Transverse colon (tissue), 4 donors: ENCODE data around the gene GNG3. TPM values are rescaled to one million over a fixed set of nuclear protein-coding genes. Genes with fewer than 3 reads are reported as not detected.

Source experiments
- DNase-seq: peaks from one replicate; pipeline ENCODE4 v3.0.0-alpha.2; 2019
- H3K27ac ChIP-seq, 4 donors: fragments of 200-600 bp; sonication (generic); 2 replicates each; pipeline ENCODE4 v1.5.1; 2016 to 2018; ENCODE audit warnings: inconsistent platforms in 4 of 4
- H3K27me3 ChIP-seq: fragments of 200-600 bp; sonication (generic); 2 replicates; pipeline ENCODE4 v1.5.1; 2017; ENCODE audit warnings: inconsistent platforms
- H3K36me3 ChIP-seq, 4 donors: fragments of 200-600 bp; sonication (generic); 2 replicates each; pipeline ENCODE4 v1.5.1; 2017 to 2019; ENCODE audit warnings: inconsistent platforms in 4 of 4
- H3K4me1 ChIP-seq, 4 donors: fragments of 200-600 bp; sonication (generic); 2 replicates each; pipeline ENCODE4 v1.5.1; 2017 to 2020; ENCODE audit warnings: inconsistent platforms in 4 of 4
- H3K4me3 ChIP-seq, 4 donors: fragments of 200-600 bp; sonication (generic); 1 replicate in 1 of 4; 2 replicates in 3 of 4; pipeline versions ENCODE4 v1.5.1 to v1.6.1; 2017 to 2019; ENCODE audit warnings: inconsistent platforms in 4 of 4
- H3K9me3 ChIP-seq, 2 donors: fragments of 200-600 bp; sonication (generic); 2 replicates each; pipeline ENCODE4 v1.5.1; 2017 to 2019; ENCODE audit warnings: inconsistent platforms in 2 of 2
- EP300 ChIP-seq: sonication (generic); formaldehyde crosslinking; IDR thresholded peaks from one replicate; pipeline ENCODE4 v1.6.1; 2017; ENCODE audit warnings: antibody characterized with exemption, low read depth
- POLR2A ChIP-seq: fragments of 450-650 bp; IDR thresholded peaks from one replicate; pipeline ENCODE4 v1.6.1; 2016; ENCODE audit warnings: antibody characterized with exemption, mild to moderate bottlenecking, moderate library complexity
- POLR2AphosphoS5 ChIP-seq, 3 donors: sonication (generic); formaldehyde crosslinking; IDR thresholded peaks; one replicate each; pipeline ENCODE4 v1.6.1; 2016; ENCODE audit warnings: antibody characterized with exemption in 3 of 3
- WGBS, 2 donors: methylation state at CpG; one replicate each; pipeline ENCODE4 v1.1.5; 2018; ENCODE audit warnings: low coverage in 1 of 2; 5-methylcytosine and 5-hydroxymethylcytosine counted together
- in situ Hi-C, 4 donors: fragments of 200-750 bp; cut with MboI; loops; one replicate each; pipeline versions ENCODE4 v1.15.0 to v1.15.1; 2017; ENCODE audit warnings: low sequenced_read_pairs in 3 of 4, low pct_ligation_motif_present in 1 of 4, low pct_unique_long_range_greater_than_20kb in 1 of 4
- intact Hi-C: fragments of 100-400 bp; cut with DNase I; formaldehyde crosslinking; loops from one replicate; pipeline ENCODE4 v1.15.1; 2023; ENCODE audit warnings: low total_unique reads
- total RNA-seq, 4 donors: library from RNA; depleted of rRNA; stranded (reverse); fragments of >200 nt; gene quantifications; one replicate each; pipeline ENCODE4 v1.1.0, GENCODE V29; 2016
- TF ChIP-seq, protein P1 (sequence below), 5 experiments: fragments of 200-600 bp in 3 of 5; fragments of 450-650 bp in 2 of 5; sonication (generic) in 3 of 5; IDR thresholded peaks; 1 replicate in 2 of 5; 2 replicates in 3 of 5; pipeline ENCODE4 v1.5.1; 2016 to 2017; ENCODE audit warnings: antibody characterized with exemption in 5 of 5, inconsistent platforms in 3 of 5, mild to moderate bottlenecking in 2 of 5, moderate library complexity in 1 of 5

GNG3 gene
- total RNA-seq, 4 donors from 2014 or later, result 0.64 TPM; not detected in 3

DNA sequence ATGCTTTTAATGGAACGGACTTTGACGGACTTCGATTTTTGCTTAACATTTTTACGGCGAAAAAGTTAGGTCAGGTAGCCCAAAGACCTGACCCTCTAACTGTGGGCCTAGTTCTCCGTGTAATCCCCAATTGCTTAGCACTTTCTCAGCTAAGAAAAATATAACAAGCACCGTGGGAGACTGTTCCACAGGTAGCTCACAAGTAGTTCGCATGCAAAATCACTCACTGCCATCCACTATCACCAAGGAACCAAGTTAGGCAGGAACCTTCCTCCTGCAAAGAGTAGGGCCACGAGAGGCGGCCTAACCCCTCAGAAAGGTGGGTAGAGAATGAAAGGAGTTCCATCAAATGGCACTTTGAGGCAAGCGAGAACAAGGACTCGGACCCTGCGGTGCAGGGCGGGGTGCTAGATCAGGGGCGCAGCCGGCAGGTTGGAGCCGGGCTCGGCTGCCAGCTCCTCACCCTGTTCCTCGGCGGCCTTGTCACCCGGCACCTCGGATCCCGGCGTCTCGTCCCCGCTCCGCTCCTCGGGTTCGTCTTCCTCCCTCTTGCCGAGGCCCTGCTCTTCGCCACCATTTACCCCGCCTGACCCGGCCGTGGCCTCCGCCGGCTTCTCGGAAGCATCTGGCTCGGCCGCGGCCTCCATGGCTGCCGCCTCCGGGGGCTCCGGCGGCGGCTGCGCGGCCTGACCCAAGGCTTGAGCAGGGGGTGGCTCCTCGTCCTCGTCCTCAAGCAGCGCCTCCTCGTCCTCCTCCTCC, 18.9 kb downstream of the GNG3 start:
- peaks cover 27 to 57% (median 37%) of the 10 kb centered on the region in 4 donors for H3K4me1 ChIP-seq
- H3K4me3 ChIP-seq, result peak overlapping the region; percentile 73 to 96 (median 90)
- in situ Hi-C loops, result no loop called here
- intact Hi-C loops, result no loop called here
- H3K27ac ChIP-seq, result peak overlapping the region; percentile 97 to 99 (median 98)
- TF ChIP-seq POLR2AphosphoS5 (IDR thresholded peaks at IDR 0.05), result no peak
- no peak for TF ChIP-seq POLR2A
- WGBS, 2 donors, result 0 to 1% methylated on average over 8 to 50 of the region's 51 CpGs
- H3K36me3 ChIP-seq, result peaks cover 0 to 25% (median 13%) of the 10 kb centered on the region in 4 donors
- no peaks in the 10 kb centered on the region for H3K27me3 ChIP-seq
- DNase-seq, result no peak
- no peaks in the 10 kb centered on the region for H3K9me3 ChIP-seq

- TF ChIP-seq EP300 (no peak), POLR2A (no peak), POLR2AphosphoS5 (IDR thresholded peaks at IDR 0.05) (no peak)
- TF ChIP-seq, protein P1, sequence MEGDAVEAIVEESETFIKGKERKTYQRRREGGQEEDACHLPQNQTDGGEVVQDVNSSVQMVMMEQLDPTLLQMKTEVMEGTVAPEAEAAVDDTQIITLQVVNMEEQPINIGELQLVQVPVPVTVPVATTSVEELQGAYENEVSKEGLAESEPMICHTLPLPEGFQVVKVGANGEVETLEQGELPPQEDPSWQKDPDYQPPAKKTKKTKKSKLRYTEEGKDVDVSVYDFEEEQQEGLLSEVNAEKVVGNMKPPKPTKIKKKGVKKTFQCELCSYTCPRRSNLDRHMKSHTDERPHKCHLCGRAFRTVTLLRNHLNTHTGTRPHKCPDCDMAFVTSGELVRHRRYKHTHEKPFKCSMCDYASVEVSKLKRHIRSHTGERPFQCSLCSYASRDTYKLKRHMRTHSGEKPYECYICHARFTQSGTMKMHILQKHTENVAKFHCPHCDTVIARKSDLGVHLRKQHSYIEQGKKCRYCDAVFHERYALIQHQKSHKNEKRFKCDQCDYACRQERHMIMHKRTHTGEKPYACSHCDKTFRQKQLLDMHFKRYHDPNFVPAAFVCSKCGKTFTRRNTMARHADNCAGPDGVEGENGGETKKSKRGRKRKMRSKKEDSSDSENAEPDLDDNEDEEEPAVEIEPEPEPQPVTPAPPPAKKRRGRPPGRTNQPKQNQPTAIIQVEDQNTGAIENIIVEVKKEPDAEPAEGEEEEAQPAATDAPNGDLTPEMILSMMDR (IDR thresholded peaks at IDR 0.05), result no peak
- Histone ChIP-seq H3K27ac (peak overlapping the region; percentile 97 to 99 (median 98)), H3K27me3 (no peaks in the 10 kb centered on the region), H3K9me3 (no peaks in the 10 kb centered on the region), H3K36me3 (peaks cover 0 to 20% (median 9%) of the 10 kb centered on the region in 4 donors), H3K4me3 (peak overlapping the region; percentile 73 to 96 (median 90)), H3K4me1 (peaks cover 27 to 61% (median 39%) of the 10 kb centered on the region in 4 donors)
- 0% methylated on average over 26 of the region's 37 CpGs; no CpG with 5 or more reads in 1 of the 2 donors for WGBS, 2 donors
- no peak for DNase-seq
- intact Hi-C loops (no loop called here), in situ Hi-C loops (no loop called here)
Observed at GRCh38 chr11:62726915-62727164, 19.4 kb downstream of the GNG3 start.

GRCh38 chr11:62727165-62727871, 19.8 kb downstream of the GNG3 start, which contains the start of gene HNRNPUL2:
TSS of gene HNRNPUL2 (minus strand) at chr11:62727457. CDS start at chr11:62727156, 301 bp downstream.
- intact Hi-C loops, result no loop called here
- Histone ChIP-seq H3K27me3 (no peaks in the 10 kb centered on the region), H3K4me3 (peak within 1 kb of the TSS; percentile 73 to 96 (median 90)), H3K36me3 (peaks cover 0 to 15% (median 7%) of the 10 kb centered on the region in 4 donors), H3K4me1 (peaks cover 27 to 61% (median 39%) of the 10 kb centered on the region in 4 donors), H3K27ac (peak within 1 kb of the TSS; percentile 97 to 99 (median 98)), H3K9me3 (no peaks in the 10 kb centered on the region)
- peak; percentile 95 for TF ChIP-seq POLR2A
- TF ChIP-seq POLR2AphosphoS5 (IDR thresholded peaks at IDR 0.05), result peak; percentile 96 to 98 (median 97)
- TF ChIP-seq, protein P1 (IDR thresholded peaks at IDR 0.05), result no peak
- in situ Hi-C loops, result no loop called here
- peak; percentile 99 for DNase-seq
- 0% methylated on average over 2 to 49 of the region's 72 CpGs for WGBS, 2 donors

GRCh38 chr11:62727872-62728170, 20.3 kb downstream of the GNG3 start:
- H3K27ac ChIP-seq, result peak overlapping the region; percentile 97 to 99 (median 98)
- intact Hi-C loops (no loop called here), in situ Hi-C loops (no loop called here)
- peak; percentile 89 for DNase-seq
- H3K9me3 ChIP-seq, result no peaks in the 10 kb centered on the region
- H3K4me3 ChIP-seq, result peak overlapping the region; percentile 64 to 96 (median 79)
- peaks cover 27 to 65% (median 39%) of the 10 kb centered on the region in 4 donors for H3K4me1 ChIP-seq
- H3K36me3 ChIP-seq, result peaks cover 0 to 13% (median 4%) of the 10 kb centered on the region in 4 donors
- TF ChIP-seq, protein P1 (IDR thresholded peaks at IDR 0.05), result no peak
- TF ChIP-seq EP300, result no peak
- no peak for TF ChIP-seq POLR2A
- no peak for TF ChIP-seq POLR2AphosphoS5 (IDR thresholded peaks at IDR 0.05)
- H3K27me3 ChIP-seq, result no peaks in the 10 kb centered on the region
- 0 to 1% methylated on average over 7 to 20 of the region's 20 CpGs for WGBS, 2 donors
